ENCODE data around the gene KCNK7. TPM values are rescaled to one million over a fixed set of nuclear protein-coding genes. Genes with fewer than 3 reads are reported as not detected.

The KCNK7 gene
- polyA plus RNA-seq, 1 of the 3 experiments (the other 2 are of a cell fraction): 0.58 TPM

DNA sequence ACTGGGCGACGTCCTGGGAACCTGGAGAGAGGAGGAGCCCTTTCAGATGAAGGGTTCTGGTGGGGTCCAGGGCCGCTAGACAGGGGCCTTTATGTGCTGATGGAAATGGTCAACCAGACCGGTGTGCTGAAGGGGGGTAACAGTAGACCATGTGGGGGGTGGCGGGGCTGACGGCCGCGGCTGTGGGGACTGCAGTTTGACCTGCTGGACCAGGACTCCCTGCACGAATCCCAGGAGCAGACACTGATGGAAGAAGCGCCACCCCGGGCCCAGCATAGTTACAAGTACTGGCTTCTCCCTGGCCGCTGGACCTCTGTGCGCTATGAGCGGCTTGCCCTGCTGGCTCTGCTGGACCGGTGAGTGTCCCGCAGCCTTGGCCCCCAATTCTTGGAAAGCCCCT lies 26.4 kb upstream of the KCNK7 start:
- no peak overlapping the region for H3K27ac ChIP-seq (ENCODE audit: low read depth in 2 of 2, low read length in 1 of 2)
- no peak overlapping the region for H3K4me2 ChIP-seq
- peaks cover 16% of the 10 kb centered on the region for H4K20me1 ChIP-seq (ENCODE audit: insufficient read depth)
- no peaks in the 10 kb centered on the region for H3K9me3 ChIP-seq
- no peak overlapping the region for H3K9ac ChIP-seq
- no peaks in the 10 kb centered on the region for H3K9me2 ChIP-seq
- TF ChIP-seq FOXM1 (IDR thresholded peaks at IDR 0.05; ENCODE audit: low read depth) (no peak), EZH2phosphoT487 (IDR thresholded peaks at IDR 0.05; ENCODE audit: borderline replicate concordance, low read depth) (no peak), YY1 (IDR thresholded peaks at IDR 0.05; ENCODE audit: low read depth) (no peak), RAD21 (IDR thresholded peaks at IDR 0.05; ENCODE audit: low read length) (no peak), POLR2AphosphoS5 (IDR thresholded peaks at IDR 0.05; ENCODE audit: low read depth, low read length) (no peak), TAF1 (IDR thresholded peaks at IDR 0.05; ENCODE audit: borderline replicate concordance, low read depth, low read length) (no peak), TEAD4 (IDR thresholded peaks at IDR 0.05; ENCODE audit: borderline replicate concordance, insufficient read depth) (no peak), GATA2 (CRISPR knock-in tag; IDR thresholded peaks at IDR 0.05) (no peak)
- TF ChIP-seq, protein P1, sequence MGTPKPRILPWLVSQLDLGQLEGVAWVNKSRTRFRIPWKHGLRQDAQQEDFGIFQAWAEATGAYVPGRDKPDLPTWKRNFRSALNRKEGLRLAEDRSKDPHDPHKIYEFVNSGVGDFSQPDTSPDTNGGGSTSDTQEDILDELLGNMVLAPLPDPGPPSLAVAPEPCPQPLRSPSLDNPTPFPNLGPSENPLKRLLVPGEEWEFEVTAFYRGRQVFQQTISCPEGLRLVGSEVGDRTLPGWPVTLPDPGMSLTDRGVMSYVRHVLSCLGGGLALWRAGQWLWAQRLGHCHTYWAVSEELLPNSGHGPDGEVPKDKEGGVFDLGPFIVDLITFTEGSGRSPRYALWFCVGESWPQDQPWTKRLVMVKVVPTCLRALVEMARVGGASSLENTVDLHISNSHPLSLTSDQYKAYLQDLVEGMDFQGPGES (IDR thresholded peaks at IDR 0.05; ENCODE audit: low read depth, low read length): no peak
- TF ChIP-seq, protein P2, sequence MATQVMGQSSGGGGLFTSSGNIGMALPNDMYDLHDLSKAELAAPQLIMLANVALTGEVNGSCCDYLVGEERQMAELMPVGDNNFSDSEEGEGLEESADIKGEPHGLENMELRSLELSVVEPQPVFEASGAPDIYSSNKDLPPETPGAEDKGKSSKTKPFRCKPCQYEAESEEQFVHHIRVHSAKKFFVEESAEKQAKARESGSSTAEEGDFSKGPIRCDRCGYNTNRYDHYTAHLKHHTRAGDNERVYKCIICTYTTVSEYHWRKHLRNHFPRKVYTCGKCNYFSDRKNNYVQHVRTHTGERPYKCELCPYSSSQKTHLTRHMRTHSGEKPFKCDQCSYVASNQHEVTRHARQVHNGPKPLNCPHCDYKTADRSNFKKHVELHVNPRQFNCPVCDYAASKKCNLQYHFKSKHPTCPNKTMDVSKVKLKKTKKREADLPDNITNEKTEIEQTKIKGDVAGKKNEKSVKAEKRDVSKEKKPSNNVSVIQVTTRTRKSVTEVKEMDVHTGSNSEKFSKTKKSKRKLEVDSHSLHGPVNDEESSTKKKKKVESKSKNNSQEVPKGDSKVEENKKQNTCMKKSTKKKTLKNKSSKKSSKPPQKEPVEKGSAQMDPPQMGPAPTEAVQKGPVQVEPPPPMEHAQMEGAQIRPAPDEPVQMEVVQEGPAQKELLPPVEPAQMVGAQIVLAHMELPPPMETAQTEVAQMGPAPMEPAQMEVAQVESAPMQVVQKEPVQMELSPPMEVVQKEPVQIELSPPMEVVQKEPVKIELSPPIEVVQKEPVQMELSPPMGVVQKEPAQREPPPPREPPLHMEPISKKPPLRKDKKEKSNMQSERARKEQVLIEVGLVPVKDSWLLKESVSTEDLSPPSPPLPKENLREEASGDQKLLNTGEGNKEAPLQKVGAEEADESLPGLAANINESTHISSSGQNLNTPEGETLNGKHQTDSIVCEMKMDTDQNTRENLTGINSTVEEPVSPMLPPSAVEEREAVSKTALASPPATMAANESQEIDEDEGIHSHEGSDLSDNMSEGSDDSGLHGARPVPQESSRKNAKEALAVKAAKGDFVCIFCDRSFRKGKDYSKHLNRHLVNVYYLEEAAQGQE (IDR thresholded peaks at IDR 0.05; ENCODE audit: low read depth, low read length): no peak
- TF ChIP-seq, protein P3, sequence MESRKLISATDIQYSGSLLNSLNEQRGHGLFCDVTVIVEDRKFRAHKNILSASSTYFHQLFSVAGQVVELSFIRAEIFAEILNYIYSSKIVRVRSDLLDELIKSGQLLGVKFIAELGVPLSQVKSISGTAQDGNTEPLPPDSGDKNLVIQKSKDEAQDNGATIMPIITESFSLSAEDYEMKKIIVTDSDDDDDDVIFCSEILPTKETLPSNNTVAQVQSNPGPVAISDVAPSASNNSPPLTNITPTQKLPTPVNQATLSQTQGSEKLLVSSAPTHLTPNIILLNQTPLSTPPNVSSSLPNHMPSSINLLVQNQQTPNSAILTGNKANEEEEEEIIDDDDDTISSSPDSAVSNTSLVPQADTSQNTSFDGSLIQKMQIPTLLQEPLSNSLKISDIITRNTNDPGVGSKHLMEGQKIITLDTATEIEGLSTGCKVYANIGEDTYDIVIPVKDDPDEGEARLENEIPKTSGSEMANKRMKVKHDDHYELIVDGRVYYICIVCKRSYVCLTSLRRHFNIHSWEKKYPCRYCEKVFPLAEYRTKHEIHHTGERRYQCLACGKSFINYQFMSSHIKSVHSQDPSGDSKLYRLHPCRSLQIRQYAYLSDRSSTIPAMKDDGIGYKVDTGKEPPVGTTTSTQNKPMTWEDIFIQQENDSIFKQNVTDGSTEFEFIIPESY (IDR thresholded peaks at IDR 0.05; ENCODE audit: borderline replicate concordance, low read depth): no peak
- H3K79me2 ChIP-seq (ENCODE audit: insufficient read depth): peaks cover 45% of the 10 kb centered on the region
- 97% methylated on average over 11 of the region's 16 CpGs for WGBS (ENCODE audit: low lambda C conversion rate)
- no peak for DNase-seq
- no peaks in the 10 kb centered on the region for H3F3A ChIP-seq (replicated peaks; ENCODE audit: insufficient read depth)
- H2AFZ ChIP-seq (ENCODE audit: low read depth): no peak overlapping the region
- H3K4me3 ChIP-seq (ENCODE audit: low read depth in 2 of 2, low read length in 1 of 2): no peak overlapping the region
- H3K4me1 ChIP-seq (ENCODE audit: control insufficient read depth in 1 of 2, insufficient read depth in 2 of 2, low read depth in 1 of 2, low read length in 1 of 2): peaks cover 0 to 6% of the 10 kb centered on the region in 2 experiments; a peak in 1 of 4 replicates
- CTCF ChIA-PET: interaction anchor here (1.0 kb wide), 1 partner anchor 16 kb away, joined by 3 read pairs; the partner anchor contains the start of gene SIPA1
- H3K36me3 ChIP-seq (replicated peaks in 1 of 2; ENCODE audit: control insufficient read depth in 1 of 2, insufficient read depth in 2 of 2, low read length in 1 of 2): peaks cover 16 to 91% of the 10 kb centered on the region in 2 experiments
- POLR2A ChIA-PET: no interaction called here
- H3K27me3 ChIP-seq (ENCODE audit: insufficient read depth): no peaks in the 10 kb centered on the region

Measured in SK-N-SH (cell line).